Activated CD4-positive, alpha-beta T cell treated with anti-CD3 and anti-CD28 coated beads, Interleukin-2, amount 50 U/mL, for 24 hours (primary cell): ENCODE measurements around the gene FNDC1.
"Not testable (repeated sequence)": the region's sequence is repeated elsewhere in the genome, so short reads cannot be mapped to it uniquely, and the experiment has no call there.

Source experiments
- DNase-seq, 2 donors: peaks; one replicate each; pipeline ENCODE4 v3.0.0-alpha.2; 2020; ENCODE audit warnings: low read depth in 1 of 2, low spot score in 1 of 2

Gene FNDC1

DNA sequence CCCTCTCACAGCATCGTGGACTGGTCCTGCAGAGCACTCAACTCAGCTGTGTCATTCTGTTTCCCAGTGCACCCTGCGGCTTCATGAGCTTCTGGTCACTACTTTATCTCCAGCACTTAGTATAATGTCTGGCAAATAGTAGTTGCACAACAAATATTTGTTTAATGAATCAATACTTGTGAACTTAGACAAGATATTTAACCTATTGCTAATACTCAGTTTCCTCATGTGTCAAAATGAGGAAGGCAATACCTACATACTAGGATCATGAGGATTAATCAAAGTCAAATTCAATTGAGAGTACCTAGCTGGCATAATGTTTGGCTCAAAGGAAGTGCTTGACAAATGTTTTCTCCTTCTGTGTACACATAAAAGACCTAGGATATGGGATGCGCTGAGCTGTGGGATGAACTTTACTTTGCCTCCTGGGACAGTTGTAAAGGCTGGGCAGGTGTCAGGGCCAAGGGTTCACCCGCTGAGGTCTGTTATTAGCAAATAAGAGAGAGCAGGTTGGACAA, 86.3 kb downstream of the FNDC1 start:
- no peak for DNase-seq

- DNase-seq = no peak
These were observed 86.9 kb downstream of the FNDC1 start for GRCh38 chr6:159256128-159256527.

DNA sequence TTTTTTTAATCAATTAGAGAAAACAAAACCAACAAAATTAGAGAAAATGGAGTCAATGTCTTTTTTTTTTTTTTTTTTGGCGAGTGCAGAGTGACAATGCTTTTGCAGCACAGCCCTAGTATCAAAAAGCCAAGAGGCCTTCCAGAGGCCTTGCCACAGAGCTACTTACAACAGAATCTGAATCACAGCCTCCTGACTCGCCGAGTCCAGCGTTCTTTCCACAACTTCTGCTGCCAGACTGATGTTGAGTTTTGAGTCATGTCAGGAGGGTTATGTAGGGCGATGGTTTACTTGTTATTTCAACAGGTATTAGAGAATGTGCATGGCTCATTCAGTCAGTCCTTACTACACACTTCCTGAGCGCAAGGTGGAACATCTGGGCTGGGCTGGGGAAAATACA, 88.6 kb downstream of the FNDC1 start:
- DNase-seq = no peak

GRCh38 chr6:159259441-159260125, 90.4 kb downstream of the FNDC1 start:
- no peak for DNase-seq

DNA sequence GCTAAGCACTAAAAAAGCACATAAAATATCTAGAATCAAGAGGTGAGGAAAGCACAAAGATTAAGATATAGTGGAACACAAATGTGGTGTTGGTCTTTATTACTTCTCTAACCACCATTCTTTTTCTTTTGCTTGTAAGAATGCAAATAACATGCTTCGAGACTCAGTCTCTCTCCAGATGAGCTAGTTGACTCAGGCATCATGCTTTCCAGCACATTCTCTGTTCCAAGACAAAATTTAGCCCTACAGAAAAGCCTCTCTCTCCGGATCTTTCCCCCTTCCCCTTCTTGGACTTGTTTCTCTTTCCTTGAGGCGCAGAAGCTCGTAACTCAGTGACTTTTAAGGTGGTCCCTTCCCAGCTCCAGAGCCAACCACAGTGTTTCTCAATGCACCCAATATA, 91.0 kb downstream of the FNDC1 start:
- no peak for DNase-seq

DNA sequence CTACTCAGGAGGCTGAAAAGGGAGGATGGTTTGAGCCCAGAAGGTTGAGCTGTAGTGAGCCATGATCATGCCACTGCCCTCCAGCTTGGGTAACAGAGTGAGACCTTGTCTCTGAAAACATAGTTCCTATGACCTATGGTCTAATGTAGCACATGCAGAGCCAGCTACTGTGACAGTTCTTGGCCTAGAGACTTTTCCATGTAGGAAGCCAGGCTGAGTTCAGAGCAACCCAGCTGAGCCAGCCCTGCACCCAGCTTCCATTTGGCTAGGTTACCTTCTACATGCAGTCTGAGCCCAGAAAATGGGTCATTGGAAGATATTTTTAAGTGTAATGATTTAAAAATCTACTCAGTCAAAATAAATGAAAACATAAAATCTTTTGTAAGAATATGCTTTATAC, 92.8 kb downstream of the FNDC1 start:
- no peak for DNase-seq

DNA sequence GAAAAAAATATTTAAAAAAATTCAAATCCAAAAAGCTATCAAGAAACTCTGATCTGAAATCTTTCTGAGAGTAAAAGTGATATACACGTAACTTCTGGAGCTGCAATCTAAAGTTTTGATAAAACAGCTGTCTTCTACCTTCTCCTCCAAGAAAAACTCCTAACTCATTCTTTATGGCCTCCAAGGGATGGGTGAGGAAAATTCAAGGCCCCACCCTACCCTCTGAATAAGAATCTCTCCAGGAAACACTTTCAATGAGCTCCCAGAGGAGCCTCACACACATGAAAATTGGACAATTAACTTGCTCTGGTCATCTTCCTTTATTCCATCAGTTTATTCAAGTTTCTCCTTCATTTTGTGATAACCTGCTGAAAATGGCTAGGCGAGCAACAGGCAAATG, 93.4 kb downstream of the FNDC1 start:
- DNase-seq = no peak

GRCh38 chr6:159267165-159267564, 98.0 kb downstream of the FNDC1 start:
- no peak for DNase-seq

GRCh38 chr6:159268511-159268910, 99.3 kb downstream of the FNDC1 start:
- DNase-seq = no peak

DNA sequence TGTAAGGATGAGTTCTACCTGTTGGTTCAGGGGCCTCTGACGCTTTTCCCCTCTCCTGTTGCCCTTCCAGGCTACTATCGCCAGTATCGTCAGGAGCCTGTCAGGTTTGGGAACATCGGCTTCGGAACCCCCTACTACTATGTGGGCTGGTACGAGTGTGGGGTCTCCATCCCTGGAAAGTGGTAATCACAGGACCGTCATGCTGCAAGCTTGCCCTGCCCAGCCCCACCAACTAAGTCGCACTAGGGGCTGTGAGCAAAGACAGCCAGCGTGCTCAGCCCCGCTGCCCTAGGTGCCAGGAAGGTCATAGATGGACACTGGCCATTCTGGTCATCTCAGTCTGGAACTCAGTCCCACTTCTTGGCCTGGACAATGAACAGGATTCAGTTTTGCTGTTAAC, 102.1 kb downstream of the FNDC1 start:
- DNase-seq = no peak

- no peak for DNase-seq
These were observed 109.4 kb downstream of the FNDC1 start for GRCh38 chr6:159278626-159279025.

GRCh38 chr6:159279790-159280277, 110.6 kb downstream of the FNDC1 start:
- no peak for DNase-seq

GRCh38 chr6:159282421-159282820, 113.2 kb downstream of the FNDC1 start:
- DNase-seq = no peak

- not testable (repeated sequence) for DNase-seq
These were observed 115.5 kb downstream of the FNDC1 start for GRCh38 chr6:159284661-159285060.

DNA sequence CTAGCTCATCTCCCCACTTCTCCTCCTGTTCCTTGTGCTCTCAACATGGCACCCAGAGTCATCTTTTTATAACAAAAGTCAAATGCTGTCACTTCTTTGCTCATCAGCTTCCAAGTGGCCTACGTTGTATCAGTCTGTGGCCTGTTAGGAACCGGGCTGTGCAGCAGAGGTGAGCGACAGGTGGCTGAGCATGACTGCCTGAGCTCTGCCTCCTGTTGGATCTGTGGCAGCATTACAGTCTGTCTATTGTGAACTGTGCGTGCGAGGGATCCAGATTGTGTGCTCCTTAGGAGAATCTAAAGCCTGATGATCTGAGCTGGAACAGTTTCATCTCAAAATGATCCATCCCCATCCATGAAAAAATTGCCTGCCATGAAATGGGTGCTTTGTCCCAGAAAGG, 129.6 kb downstream of the FNDC1 start:
- DNase-seq = no peak

GRCh38 chr6:159299566-159299965, 130.4 kb downstream of the FNDC1 start:
- DNase-seq = no peak

DNA sequence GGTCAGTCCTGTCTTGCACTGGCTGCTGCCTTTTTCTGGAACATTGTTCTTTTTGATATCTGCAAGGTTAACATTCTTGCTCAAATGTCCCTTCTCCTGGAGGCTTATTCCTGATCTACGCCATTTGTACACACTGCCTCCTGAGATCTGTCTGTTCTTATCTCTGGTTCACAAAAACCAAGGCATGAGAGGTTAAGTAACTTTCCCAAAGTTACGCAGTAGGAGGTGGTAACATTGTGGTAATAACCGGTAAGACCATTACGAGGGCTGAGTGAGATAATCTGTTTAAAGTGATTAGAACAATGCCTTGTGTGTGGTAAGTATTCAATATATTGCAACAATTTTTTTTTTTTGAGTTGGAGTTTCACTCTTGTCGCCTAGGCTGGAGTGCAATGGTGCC, 132.1 kb downstream of the FNDC1 start:
- no peak for DNase-seq

DNA sequence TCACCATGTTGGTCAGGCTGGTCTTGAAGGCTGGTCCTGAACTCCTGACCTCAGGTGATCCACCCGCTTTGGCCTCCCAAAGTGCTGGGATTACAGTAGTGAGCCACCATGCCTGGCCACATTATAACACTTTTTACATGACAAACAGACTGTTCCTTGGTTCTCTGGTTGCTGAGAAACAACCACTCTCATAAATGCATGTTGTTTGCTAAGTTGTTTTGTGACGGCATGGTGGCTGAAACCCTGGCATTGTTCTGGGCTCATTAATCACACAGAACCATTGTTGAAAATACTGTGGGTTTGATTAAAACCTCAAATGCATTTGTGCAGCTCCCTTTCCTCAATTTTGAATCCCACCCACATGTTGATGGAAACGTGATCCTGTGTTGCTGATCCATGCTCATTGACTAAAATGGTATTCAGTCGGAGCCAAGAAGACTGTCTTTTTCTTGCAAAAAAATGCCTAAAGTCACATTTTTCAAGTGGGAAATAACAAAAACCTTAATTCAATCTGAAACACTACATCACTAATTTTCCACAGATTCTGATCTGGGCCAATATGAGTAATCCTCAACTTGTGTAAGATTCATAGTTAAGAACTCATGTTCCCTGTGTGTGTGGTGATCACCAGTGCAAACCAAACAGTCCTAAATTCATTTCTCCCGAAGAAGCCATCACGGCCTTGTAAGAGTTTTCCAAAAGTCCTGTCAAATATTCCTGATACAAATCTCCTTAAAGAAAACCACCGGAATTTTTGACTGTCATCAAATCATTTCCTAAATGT, 132.8 kb downstream of the FNDC1 start:
- DNase-seq = no peak

DNA sequence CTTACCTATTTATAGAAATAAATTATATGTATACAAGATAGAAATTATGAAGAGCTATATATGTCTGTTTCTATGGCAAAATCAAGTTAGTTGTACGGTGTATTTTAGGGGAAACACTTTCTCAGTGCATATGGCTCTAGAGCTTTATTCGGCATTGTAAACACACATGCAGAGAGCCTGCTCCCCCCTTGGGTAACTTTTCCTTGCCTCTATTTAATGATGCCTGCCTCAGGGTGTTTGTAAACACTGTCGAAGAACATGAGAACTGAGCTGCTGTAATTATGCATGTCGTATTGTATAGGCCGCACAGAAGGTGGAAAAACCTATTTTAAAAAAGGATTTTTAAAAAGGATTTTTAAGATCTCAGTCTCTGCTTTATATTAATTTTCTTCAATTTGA, 133.4 kb downstream of the FNDC1 start:
- no peak for DNase-seq

GRCh38 chr6:159303159-159303558, 134.0 kb downstream of the FNDC1 start:
- no peak for DNase-seq

DNA sequence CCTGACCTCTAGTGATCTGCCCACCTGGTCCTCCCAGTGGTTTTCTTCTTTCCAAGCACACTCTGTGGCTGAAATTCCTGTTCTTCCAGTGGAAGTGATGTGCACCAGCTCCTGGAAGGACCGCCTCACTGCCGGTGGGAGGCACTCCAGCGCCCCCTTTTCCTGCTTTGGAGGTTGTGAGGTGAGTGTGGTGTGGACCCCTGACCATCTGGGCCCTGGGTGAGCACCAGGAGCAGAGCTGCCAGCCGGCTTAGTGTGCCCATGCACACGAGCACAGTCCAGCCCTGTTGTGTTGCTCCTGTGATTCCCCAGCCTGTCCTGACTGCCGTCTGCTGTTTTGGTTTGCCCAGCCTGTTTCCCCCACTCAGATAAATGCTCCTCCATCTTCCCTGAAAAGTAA, 134.6 kb downstream of the FNDC1 start:
- no peak for DNase-seq

GRCh38 chr6:159304641-159305040, 135.4 kb downstream of the FNDC1 start:
- no peak for DNase-seq
